LNCaP clone FGC (cell line): Measurements from ENCODE around the gene PHACTR3.

Experiments
- DNase-seq: peaks from one replicate; pipeline ENCODE4 v3.0.0-alpha.2; 2011; ENCODE audit warnings: low read depth
- H3K4me3 ChIP-seq: 2 replicates; pipeline ENCODE4 v1.5.1; 2011; ENCODE audit warnings: mild to moderate bottlenecking, low read depth, low read length, control low read depth
- TF ChIP-seq, protein P1 (sequence below): IDR thresholded peaks from 2 replicates; pipeline ENCODE4 v1.5.1; 2012; ENCODE audit warnings: mild to moderate bottlenecking; ENCODE audit not compliant: control insufficient read depth, insufficient read depth; ENCODE audit errors: extremely low read depth

PHACTR3 gene

DNA sequence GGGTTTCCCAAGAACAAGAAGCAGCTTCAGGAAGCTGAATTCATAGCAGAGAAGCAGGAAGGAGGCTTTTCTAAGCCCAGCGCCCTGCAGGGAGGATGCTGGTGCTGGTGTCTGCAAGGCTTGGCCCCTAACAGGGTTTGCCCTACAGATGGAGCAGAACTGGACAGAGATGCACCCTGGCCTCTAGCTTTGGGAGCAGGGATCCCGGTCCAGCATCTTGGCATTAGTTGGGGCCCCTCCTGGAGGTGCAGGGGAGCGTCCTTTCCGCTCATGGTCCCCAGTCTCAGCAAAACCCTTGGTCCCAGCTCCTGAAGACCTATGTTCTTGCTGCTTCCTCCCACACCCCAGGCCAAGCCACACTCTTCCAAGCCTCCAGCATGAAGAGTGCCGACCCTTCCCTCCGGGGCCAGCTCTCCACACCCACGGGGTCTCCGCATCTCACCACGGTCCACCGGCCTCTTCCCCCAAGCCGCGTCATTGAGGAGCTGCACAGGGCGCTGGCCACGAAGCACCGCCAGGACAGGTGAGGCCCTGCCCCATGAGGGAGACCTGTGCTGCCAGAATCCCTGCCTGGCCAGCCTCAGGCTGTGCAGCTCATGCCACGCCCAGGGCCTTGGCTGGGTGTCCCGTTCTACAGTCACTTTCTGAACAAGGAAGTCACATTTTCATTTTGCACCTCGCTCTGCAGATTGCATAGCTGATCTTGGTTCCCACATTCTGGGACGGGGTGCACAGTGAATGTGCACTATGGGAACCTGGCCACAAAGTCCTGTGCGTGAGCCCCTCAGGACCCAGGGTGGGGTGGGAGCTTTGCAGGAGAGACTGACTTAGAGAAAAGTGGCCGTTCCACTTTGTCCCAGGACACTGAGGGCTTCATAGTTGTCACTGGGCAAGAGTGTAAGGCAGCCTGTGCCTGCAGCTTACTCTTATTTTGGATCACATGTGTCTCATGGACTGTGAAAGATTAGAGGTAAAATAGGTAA is 168.9 kb downstream of the PHACTR3 start:
- TF ChIP-seq, protein P1, sequence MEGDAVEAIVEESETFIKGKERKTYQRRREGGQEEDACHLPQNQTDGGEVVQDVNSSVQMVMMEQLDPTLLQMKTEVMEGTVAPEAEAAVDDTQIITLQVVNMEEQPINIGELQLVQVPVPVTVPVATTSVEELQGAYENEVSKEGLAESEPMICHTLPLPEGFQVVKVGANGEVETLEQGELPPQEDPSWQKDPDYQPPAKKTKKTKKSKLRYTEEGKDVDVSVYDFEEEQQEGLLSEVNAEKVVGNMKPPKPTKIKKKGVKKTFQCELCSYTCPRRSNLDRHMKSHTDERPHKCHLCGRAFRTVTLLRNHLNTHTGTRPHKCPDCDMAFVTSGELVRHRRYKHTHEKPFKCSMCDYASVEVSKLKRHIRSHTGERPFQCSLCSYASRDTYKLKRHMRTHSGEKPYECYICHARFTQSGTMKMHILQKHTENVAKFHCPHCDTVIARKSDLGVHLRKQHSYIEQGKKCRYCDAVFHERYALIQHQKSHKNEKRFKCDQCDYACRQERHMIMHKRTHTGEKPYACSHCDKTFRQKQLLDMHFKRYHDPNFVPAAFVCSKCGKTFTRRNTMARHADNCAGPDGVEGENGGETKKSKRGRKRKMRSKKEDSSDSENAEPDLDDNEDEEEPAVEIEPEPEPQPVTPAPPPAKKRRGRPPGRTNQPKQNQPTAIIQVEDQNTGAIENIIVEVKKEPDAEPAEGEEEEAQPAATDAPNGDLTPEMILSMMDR, result no peak
- no peak overlapping the region for H3K4me3 ChIP-seq
- DNase-seq, result peak; percentile 54

DNA sequence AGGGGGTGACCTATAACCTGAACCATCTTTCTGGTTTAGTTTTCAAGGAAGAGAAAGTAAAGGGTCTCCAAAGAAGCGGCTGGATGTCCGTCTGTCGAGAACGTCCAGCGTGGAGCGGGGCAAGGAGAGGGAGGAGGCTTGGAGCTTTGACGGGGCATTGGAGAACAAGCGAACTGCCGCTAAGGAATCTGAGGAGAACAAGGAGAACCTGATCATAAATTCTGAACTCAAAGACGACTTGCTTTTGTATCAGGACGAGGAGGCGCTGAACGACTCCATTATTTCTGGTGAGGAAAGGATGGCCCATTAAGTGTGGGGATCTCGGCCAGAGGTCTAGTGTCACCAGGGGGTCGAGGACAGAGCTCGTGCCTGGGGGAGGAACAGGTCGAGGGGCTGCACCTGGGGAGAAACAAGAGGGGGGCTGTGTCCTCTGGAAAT is 169.9 kb downstream of the PHACTR3 start:
- TF ChIP-seq, protein P1, result no peak
- no peak overlapping the region for H3K4me3 ChIP-seq
- no peak for DNase-seq

DNA sequence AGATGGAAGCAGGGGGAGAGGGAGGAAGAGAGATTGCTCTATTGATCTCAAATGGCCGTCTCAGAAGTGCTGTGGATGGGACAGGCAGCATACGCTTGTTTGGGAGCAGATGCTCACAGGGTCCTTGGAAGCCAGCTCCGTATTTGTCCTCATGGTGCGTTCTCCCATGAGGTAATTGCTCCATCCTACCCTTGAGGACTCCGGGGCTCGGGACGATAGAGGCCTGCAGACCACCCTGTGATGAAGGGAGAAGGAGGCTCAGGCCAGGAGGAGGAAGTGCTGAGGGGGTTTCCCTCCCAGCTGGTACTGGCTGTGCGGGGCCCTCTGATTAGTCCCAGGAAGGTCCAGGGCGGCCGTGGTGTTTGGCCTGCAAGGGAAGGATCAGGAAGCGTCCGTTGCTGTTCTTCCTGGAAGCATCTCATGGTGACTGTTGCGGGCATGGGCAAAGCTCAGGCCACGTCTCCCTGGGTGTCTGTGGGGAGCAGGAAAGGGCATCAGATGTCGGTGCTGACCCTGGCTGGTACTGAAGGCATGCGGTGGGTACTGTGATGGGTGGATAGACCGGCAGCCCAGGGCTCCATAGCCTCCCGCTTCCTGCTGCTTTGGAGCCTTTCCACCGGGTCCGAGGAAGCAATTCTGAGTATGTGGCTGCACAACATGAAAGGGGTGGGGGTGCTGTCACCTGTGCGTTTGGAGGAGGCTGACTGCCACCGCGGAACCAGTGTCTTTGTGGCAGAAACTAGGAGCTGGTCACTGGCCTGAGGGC is 170.8 kb downstream of the PHACTR3 start:
- H3K4me3 ChIP-seq, result no peak overlapping the region
- TF ChIP-seq, protein P1, result no peak
- DNase-seq, result no peak

DNA sequence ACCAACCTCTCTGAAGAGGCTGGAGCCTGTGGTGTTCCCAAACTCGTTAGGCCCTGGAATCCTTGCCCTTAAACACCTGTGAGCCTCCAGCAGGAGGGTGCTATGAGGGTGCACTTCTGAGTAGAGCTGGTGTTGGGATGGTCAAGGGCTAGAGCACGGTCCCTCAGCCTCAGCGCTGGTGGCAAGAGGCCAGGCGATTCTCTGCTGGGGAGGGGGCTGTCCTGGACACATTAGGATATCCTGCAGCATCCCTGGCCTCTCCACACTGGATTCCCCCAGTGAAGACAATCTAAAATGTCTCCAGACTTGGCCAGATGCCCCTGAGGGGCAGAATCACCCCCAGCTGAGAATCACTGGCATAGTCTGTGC is 171.3 kb downstream of the PHACTR3 start:
- TF ChIP-seq, protein P1, result no peak
- no peak overlapping the region for H3K4me3 ChIP-seq
- DNase-seq, result no peak

DNA sequence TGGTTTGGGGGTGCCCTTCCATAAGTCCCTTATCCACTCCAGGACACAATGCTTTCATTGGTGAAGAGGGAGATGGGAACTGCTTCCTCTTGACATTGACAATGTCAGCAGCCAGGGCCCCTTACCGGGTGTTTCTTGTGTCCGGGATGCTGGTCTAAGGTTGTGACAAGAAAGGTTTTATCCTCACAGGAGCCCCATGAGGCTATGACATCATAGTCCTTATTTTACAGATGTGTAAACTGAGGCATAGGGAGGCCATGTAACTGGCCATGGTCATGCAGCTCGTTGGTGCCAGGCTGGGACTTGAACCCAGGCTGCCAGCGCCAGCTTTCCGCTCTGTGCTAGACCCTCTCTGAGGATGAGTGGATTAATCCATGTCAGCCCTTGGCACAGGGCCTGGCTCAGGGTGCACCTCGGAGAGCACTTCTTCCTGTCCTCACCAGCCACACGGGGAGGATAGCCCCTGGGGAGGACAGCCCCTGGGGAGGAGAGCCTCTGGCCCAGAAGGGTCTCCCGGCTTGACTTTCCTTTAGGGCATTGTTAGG is 171.8 kb downstream of the PHACTR3 start:
- TF ChIP-seq, protein P1, result no peak
- no peak overlapping the region for H3K4me3 ChIP-seq
- no peak for DNase-seq

DNA sequence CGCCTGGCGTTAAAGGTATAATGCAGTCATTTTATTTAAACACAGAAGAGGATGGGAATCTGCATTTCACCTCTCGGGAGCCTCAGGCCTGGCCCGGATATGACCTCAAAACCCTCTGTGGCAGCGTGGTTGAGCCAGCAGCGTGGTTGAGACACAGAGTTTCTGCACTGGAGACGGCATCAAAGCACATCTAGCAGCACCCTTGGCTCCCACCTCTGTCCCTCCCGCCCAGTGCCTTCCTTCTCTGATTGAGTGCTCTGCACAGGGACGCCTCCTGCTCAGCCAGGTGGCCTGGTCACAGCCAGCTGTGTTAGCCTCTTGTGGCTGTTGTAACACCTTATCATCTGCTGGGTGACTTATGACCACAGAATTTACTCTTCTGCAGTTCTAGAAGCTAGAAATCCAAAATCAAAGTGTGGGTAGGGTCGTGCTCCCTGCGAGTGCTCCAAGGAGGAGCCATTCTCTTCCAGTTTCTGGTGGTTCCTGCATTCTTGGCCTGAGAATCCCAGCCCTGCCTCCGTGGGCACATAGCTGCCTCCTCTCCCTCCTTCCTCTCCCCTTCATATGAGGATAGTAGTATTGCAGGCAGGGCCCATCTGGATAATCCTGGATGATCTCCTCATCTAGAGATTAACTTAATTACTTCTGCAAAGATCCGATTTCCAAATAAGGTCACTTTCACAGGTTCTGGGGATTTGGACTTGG is 172.4 kb downstream of the PHACTR3 start:
- DNase-seq, result no peak
- no peak overlapping the region for H3K4me3 ChIP-seq
- TF ChIP-seq, protein P1, result no peak
